Astrocyte (in vitro differentiated cells and primary cell): ENCODE measurements around the gene ZNF407. TPM values are rescaled to one million over a fixed set of nuclear protein-coding genes. Genes with fewer than 3 reads are reported as not detected.
A peak's percentile ranks its signal among the peaks of the same experiment; 100 is the strongest.

ENCODE experiments used
- DNase-seq: peaks from one replicate; pipeline ENCODE4 v3.0.0-alpha.2; 2010; ENCODE audit warnings: low read depth
- FAIRE-seq: peaks from 2 replicates; lab custom pipeline; 2011; peaks lifted over from hg19 to GRCh38; lab: Jason Lieb, UNC
- H2AFZ ChIP-seq: 2 replicates; pipeline ENCODE4 v1.6.0; 2012; ENCODE audit warnings: low read depth, low read length, inconsistent platforms
- H3K27ac ChIP-seq: 2 replicates; pipeline ENCODE4 v1.5.1; 2011; ENCODE audit warnings: low read depth, low read length, inconsistent platforms
- H3K27me3 ChIP-seq: 2 replicates; pipeline ENCODE4 v1.6.0; 2011; ENCODE audit warnings: low read length, inconsistent platforms; ENCODE audit not compliant: insufficient read depth
- H3K36me3 ChIP-seq: 2 replicates; pipeline ENCODE4 v1.5.1; 2011; ENCODE audit warnings: low read length, inconsistent platforms; ENCODE audit not compliant: insufficient read depth
- H3K4me1 ChIP-seq: 2 replicates; pipeline ENCODE4 v1.5.1; 2011; ENCODE audit warnings: low read length, inconsistent platforms; ENCODE audit not compliant: insufficient read depth
- H3K4me2 ChIP-seq: 2 replicates; pipeline ENCODE4 v1.6.0; 2012; ENCODE audit warnings: low read length, inconsistent platforms
- H3K4me3 ChIP-seq: 2 replicates; pipeline ENCODE4 v1.5.1; 2011; ENCODE audit warnings: low read depth, mild to moderate bottlenecking, low read length, inconsistent platforms; ENCODE audit not compliant: insufficient read depth
- H3K79me2 ChIP-seq: 2 replicates; pipeline ENCODE4 v1.6.0; 2012; ENCODE audit warnings: mild to moderate bottlenecking, low read length, inconsistent platforms; ENCODE audit not compliant: insufficient read depth
- H3K9ac ChIP-seq: 2 replicates; pipeline ENCODE4 v1.6.0; 2012; ENCODE audit warnings: mild to moderate bottlenecking, low read length, inconsistent platforms
- H3K9me3 ChIP-seq: 2 replicates; pipeline ENCODE4 v1.5.1; 2012; ENCODE audit warnings: low read depth, mild to moderate bottlenecking, low read length, inconsistent platforms; ENCODE audit not compliant: insufficient read depth
- H4K20me1 ChIP-seq: 2 replicates; pipeline ENCODE4 v1.6.0; 2012; ENCODE audit warnings: low read length, inconsistent platforms; ENCODE audit not compliant: insufficient read depth
- H3K27ac Mint-ChIP-seq: one replicate; pipeline ENCODE4 v1.8.0; 2021; ENCODE audit warnings: mild to moderate bottlenecking, mixed read lengths; ENCODE audit not compliant: unreplicated experiment
- H3K27me3 Mint-ChIP-seq: one replicate; pipeline ENCODE4 v1.8.0; 2021; ENCODE audit warnings: low read depth, mixed read lengths; ENCODE audit not compliant: unreplicated experiment
- H3K36me3 Mint-ChIP-seq: one replicate; pipeline ENCODE4 v1.8.0; 2021; ENCODE audit warnings: low read depth, mixed read lengths; ENCODE audit not compliant: unreplicated experiment
- H3K4me1 Mint-ChIP-seq: one replicate; pipeline ENCODE4 v1.8.0; 2021; ENCODE audit warnings: low read depth, mixed read lengths; ENCODE audit not compliant: unreplicated experiment
- H3K4me3 Mint-ChIP-seq: one replicate; pipeline ENCODE4 v1.8.0; 2021; ENCODE audit warnings: mild to moderate bottlenecking, moderate library complexity, mixed read lengths; ENCODE audit not compliant: unreplicated experiment
- H3K9me3 Mint-ChIP-seq: one replicate; pipeline ENCODE4 v1.8.0; 2021; ENCODE audit warnings: mild to moderate bottlenecking, mixed read lengths; ENCODE audit not compliant: unreplicated experiment
- EZH2 ChIP-seq: IDR thresholded peaks from 2 replicates; pipeline ENCODE4 v1.6.1; 2012; ENCODE audit warnings: mild to moderate bottlenecking, low read length, inconsistent platforms; ENCODE audit not compliant: insufficient read depth
- total RNA-seq: library from RNA; stranded (reverse); gene quantifications from 2 replicates; pipeline ENCODE4 v1.2.1, GENCODE V29; 2021
- TF ChIP-seq, protein P1 (sequence below): IDR thresholded peaks from 2 replicates; pipeline ENCODE4 v1.5.1; 2011; ENCODE audit warnings: low read depth, mild to moderate bottlenecking, inconsistent platforms, low read length, moderate library complexity; ENCODE audit not compliant: insufficient read depth

Gene ZNF407
- total RNA-seq, 1 donor from 2014 or later, result 13.8 TPM

DNA sequence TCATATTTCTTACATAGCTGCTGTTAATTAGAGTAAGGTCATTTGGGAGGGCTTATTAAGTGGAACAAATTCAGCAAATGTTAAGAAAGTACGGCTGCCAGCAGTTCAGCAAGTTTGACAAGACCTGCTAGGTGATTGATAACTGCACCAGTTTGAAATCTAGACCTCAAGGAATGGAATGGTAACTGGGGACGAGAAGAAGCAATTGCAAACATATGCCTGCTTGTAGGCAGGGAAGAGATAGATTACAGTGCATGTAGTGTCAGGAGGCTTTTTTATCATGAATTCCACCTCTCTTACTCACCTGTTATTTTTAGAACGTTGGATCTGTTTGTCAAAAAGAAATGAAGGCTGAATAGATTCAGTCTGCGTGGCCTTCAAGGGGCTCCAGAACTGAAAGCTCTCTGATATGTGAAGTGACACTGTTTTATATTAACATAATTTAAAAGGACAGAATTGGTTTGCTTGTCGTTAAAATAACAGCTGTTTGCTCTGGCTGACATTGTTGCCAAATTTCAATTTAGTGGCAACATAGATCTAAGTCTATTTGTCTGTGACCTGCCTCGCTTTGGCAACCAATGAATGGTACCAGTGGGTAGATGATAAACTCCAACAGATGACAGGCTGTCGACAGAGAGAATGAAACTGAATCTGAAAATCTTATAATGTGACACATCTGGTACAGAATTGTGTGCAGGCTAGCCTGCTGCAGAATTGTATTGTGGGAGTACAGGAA is 199.3 kb downstream of the ZNF407 start:
- Histone ChIP-seq H4K20me1 (no peaks in the 10 kb centered on the region), H3K9ac (peak overlapping the region; percentile 25), H3K27me3 (no peaks in the 10 kb centered on the region), H3K4me3 (peak overlapping the region; percentile 21), H2AFZ (no peak overlapping the region), H3K4me1 (peaks cover 5% of the 10 kb centered on the region), H3K4me2 (peak overlapping the region; percentile 67), H3K27ac (peak overlapping the region; percentile 50), H3K36me3 (no peaks in the 10 kb centered on the region), H3K79me2 (no peaks in the 10 kb centered on the region), H3K9me3 (no peaks in the 10 kb centered on the region)
- Mint-ChIP-seq H3K4me3 (no peak overlapping the region), H3K4me1 (peaks cover 14% of the 10 kb centered on the region), H3K9me3 (no peaks in the 10 kb centered on the region), H3K27ac (peak overlapping the region; percentile 73), H3K36me3 (no peaks in the 10 kb centered on the region), H3K27me3 (no peaks in the 10 kb centered on the region)
- FAIRE-seq (peak; percentile 37), DNase-seq (peak; percentile 84)
- TF ChIP-seq, protein P1, sequence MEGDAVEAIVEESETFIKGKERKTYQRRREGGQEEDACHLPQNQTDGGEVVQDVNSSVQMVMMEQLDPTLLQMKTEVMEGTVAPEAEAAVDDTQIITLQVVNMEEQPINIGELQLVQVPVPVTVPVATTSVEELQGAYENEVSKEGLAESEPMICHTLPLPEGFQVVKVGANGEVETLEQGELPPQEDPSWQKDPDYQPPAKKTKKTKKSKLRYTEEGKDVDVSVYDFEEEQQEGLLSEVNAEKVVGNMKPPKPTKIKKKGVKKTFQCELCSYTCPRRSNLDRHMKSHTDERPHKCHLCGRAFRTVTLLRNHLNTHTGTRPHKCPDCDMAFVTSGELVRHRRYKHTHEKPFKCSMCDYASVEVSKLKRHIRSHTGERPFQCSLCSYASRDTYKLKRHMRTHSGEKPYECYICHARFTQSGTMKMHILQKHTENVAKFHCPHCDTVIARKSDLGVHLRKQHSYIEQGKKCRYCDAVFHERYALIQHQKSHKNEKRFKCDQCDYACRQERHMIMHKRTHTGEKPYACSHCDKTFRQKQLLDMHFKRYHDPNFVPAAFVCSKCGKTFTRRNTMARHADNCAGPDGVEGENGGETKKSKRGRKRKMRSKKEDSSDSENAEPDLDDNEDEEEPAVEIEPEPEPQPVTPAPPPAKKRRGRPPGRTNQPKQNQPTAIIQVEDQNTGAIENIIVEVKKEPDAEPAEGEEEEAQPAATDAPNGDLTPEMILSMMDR, result no peak
- TF ChIP-seq EZH2, result no peak

DNA sequence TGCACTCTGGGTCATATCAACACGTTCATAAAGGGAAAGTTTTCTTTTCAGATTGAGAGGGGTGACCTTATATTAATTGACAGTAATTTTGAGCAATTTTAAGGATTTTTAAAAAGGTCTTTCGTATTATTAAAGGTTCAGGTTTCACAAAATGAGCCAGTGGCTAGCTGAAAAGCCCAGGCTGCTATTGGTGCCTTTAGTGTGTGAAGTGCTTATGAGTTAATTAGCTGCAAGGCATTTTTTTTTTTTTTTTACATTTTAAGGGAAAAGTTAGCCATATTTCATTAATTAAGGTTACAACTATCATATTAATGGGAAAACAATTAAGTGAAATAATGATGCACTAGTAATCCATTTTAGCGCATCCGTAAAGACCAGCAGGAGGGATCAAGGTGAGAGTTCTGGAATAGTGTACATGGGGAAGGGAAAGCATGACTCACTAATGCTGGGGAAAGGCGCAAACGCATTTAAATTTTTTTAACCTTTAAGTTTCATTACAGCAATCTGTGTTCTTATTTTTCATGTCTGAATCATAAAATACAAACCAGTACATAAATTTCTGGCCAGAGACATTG is 200.0 kb downstream of the ZNF407 start:
- no peak for FAIRE-seq

More for the DNA sequence above, 200.0 kb downstream of the ZNF407 start:
- Mint-ChIP-seq H3K36me3 (no peaks in the 10 kb centered on the region), H3K27ac (peak overlapping the region; percentile 73), H3K27me3 (no peaks in the 10 kb centered on the region), H3K9me3 (no peaks in the 10 kb centered on the region), H3K4me3 (no peak overlapping the region), H3K4me1 (peaks cover 14% of the 10 kb centered on the region)
- TF ChIP-seq EZH2, result no peak
- TF ChIP-seq, protein P1, result no peak
- H3K9me3 ChIP-seq, result no peaks in the 10 kb centered on the region
- no peak overlapping the region for H3K4me3 ChIP-seq
- DNase-seq, result no peak
- peak overlapping the region; percentile 67 for H3K4me2 ChIP-seq
- no peaks in the 10 kb centered on the region for H3K36me3 ChIP-seq
- H3K27me3 ChIP-seq, result no peaks in the 10 kb centered on the region
- no peak overlapping the region for H2AFZ ChIP-seq
- peaks cover 5% of the 10 kb centered on the region for H3K4me1 ChIP-seq
- no peaks in the 10 kb centered on the region for H4K20me1 ChIP-seq
- H3K27ac ChIP-seq, result peak overlapping the region; percentile 50
- no peaks in the 10 kb centered on the region for H3K79me2 ChIP-seq
- peak overlapping the region; percentile 25 for H3K9ac ChIP-seq
